HepG2 (cell line): ENCODE measurements around the gene ATG9A. TPM values are rescaled to one million over a fixed set of nuclear protein-coding genes. Genes with fewer than 3 reads are reported as not detected.

Experiments
- EEA1 ChIP-seq: sonication (generic); formaldehyde crosslinking; IDR thresholded peaks from 2 replicates; pipeline ENCODE4 v1.5.1; 2020; ENCODE audit warnings: mild to moderate bottlenecking, missing genetic modification reagents, borderline replicate concordance
- GABPB1 ChIP-seq: IDR thresholded peaks from 2 replicates; pipeline ENCODE4 v1.6.1; 2016; ENCODE audit warnings: mild to moderate bottlenecking, missing genetic modification reagents, moderate library complexity, missing compliant biosample characterization
- KLF13 ChIP-seq: sonication (generic); formaldehyde crosslinking; IDR thresholded peaks from 2 replicates; pipeline ENCODE4 v1.4.0; 2020; ENCODE audit warnings: mild to moderate bottlenecking, missing genetic modification reagents
- PITX1 ChIP-seq: sonication (generic); formaldehyde crosslinking; IDR thresholded peaks from 2 replicates; pipeline ENCODE4 v1.5.1; 2020; ENCODE audit warnings: mild to moderate bottlenecking, missing genetic modification reagents
- TOPORS ChIP-seq: sonication (generic); formaldehyde crosslinking; IDR thresholded peaks from 2 replicates; pipeline ENCODE4 v1.8.0; 2023; ENCODE audit warnings: mild to moderate bottlenecking, missing genetic modification reagents
- TRIM24 ChIP-seq: sonication (generic); formaldehyde crosslinking; IDR thresholded peaks from 2 replicates; pipeline ENCODE4 v1.8.0; 2022; ENCODE audit warnings: mild to moderate bottlenecking, missing genetic modification reagents
- U2AF2 ChIP-seq: fragments of 200-400 bp; formaldehyde crosslinking; IDR thresholded peaks from 2 replicates; pipeline ENCODE4 v1.6.1; 2017; ENCODE audit warnings: low read depth, mild to moderate bottlenecking, low read length
- ZNF253 ChIP-seq: sonication (generic); formaldehyde crosslinking; IDR thresholded peaks from 2 replicates; pipeline ENCODE4 v1.8.0; 2022; ENCODE audit warnings: mild to moderate bottlenecking, missing genetic modification reagents, borderline replicate concordance
- ZNF256 ChIP-seq: sonication (generic); formaldehyde crosslinking; conservative IDR thresholded peaks from 2 replicates; pipeline ENCODE4 v1.4.0; 2020; ENCODE audit warnings: missing genetic modification reagents
- ZNF773 ChIP-seq: sonication (generic); formaldehyde crosslinking; IDR thresholded peaks from 2 replicates; pipeline ENCODE4 v1.4.0; 2020; ENCODE audit warnings: missing genetic modification reagents, borderline replicate concordance
- ZZZ3 ChIP-seq: sonication (generic); formaldehyde crosslinking; IDR thresholded peaks from 2 replicates; pipeline ENCODE4 v1.4.0; 2020; ENCODE audit warnings: missing genetic modification reagents, mild to moderate bottlenecking, borderline replicate concordance
- polyA plus RNA-seq, 8 experiments: library from polyadenylated mRNA; depleted of rRNA in 3 of 8; stranded (reverse) in 7 of 8; unstranded in 1 of 8; fragments of >200 nt; fragmentation: Illumina TruSeq in 4 of 8; extraction: Trizol in 4 of 8; gene quantifications; 2 replicates each; pipeline versions ENCODE4 v1.2.1 to v1.2.3, GENCODE V29; 2011 to 2016; ENCODE audit warnings: low read depth in 4 of 8, missing spikeins in 1 of 8, mixed read lengths in 1 of 8; ENCODE audit not compliant: insufficient read depth in 1 of 8
- total RNA-seq, 5 experiments: library from RNA; depleted of rRNA; stranded (reverse); fragments of >200 nt; fragmentation: Illumina TruSeq; extraction: Trizol; gene quantifications; 2 replicates each; pipeline ENCODE4 v1.2.3, GENCODE V29; 2016; ENCODE audit warnings: low read depth in 1 of 5
- TF ChIP-seq, protein P1 (sequence below): sonication (generic); formaldehyde crosslinking; IDR thresholded peaks from 2 replicates; pipeline ENCODE4; 2020; ENCODE audit warnings: missing genetic modification reagents, mild to moderate bottlenecking, borderline replicate concordance
- TF ChIP-seq, protein P2 (sequence below): sonication (generic); formaldehyde crosslinking; IDR thresholded peaks from 2 replicates; pipeline ENCODE4 v1.5.1; 2020; ENCODE audit warnings: missing genetic modification reagents, mild to moderate bottlenecking, borderline replicate concordance
- TF ChIP-seq, protein P3 (sequence below), 2 experiments: sonication (generic) in 1 of 2; formaldehyde crosslinking in 1 of 2; IDR thresholded peaks; 2 replicates each; pipeline versions ENCODE4 v1.4.0 to v1.6.1; 2018 to 2020; ENCODE audit warnings: missing genetic modification reagents in 2 of 2, borderline replicate concordance in 1 of 2, low read depth in 1 of 2, mild to moderate bottlenecking in 1 of 2, missing biosample characterization in 1 of 2
- TF ChIP-seq, protein P4 (sequence below): sonication (generic); formaldehyde crosslinking; IDR thresholded peaks from 2 replicates; pipeline ENCODE4 v1.4.0; 2020; ENCODE audit warnings: missing genetic modification reagents
- TF ChIP-seq, protein P5 (sequence below): IDR thresholded peaks from 2 replicates; pipeline ENCODE4 v1.6.1; 2016; ENCODE audit warnings: low read depth, control low read depth
- TF ChIP-seq, protein P6 (sequence below): sonication (generic); formaldehyde crosslinking; IDR thresholded peaks from 2 replicates; pipeline ENCODE4 v1.4.0; 2020; ENCODE audit warnings: missing genetic modification reagents; ENCODE audit errors: not compliant biosample characterization

ATG9A gene
- total and polyA plus RNA-seq, 2 of the 13 experiments (the other 11 are each of a cell fraction or from before 2014, with no cell fraction given) = 35.0 to 131 TPM

DNA sequence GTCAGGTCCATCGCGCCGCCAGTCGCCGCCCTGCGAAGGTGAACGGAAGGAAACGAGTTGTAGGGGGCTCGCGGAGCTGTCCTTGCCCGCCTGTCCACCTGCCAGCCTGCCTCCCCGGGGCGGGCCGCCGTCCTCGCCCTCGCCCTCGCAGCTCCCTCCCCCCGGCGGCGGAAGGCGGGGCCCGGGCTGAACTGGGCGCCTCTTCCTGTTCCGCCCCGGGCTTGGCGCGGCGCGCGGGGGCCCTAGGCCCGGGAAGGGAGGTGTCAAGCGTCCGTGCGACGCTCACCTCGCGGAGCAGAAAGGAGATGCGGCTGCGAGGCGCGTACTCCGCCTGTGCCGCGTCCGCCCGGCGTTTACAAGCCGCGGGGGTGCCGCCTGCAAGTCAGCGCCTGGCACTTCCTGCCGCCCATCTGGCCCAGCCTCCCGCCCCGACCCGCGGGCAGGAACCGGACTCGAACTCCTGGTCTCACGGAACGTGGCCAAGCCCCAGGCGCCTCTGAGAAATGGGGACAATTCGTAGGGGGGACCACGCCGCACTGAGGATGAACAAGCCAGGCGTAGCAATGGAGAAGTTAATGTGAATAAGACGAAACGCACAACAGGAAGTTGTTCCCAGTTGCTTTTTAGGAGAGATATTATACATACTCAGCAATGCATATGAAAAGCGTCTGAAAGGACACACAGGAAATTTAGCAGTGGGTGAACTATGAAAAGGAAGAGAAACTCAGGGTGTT lies 52.5 kb downstream of the ATG9A start, which contains the start of gene CNPPD1 (continued):
- TF ChIP-seq, protein P1, sequence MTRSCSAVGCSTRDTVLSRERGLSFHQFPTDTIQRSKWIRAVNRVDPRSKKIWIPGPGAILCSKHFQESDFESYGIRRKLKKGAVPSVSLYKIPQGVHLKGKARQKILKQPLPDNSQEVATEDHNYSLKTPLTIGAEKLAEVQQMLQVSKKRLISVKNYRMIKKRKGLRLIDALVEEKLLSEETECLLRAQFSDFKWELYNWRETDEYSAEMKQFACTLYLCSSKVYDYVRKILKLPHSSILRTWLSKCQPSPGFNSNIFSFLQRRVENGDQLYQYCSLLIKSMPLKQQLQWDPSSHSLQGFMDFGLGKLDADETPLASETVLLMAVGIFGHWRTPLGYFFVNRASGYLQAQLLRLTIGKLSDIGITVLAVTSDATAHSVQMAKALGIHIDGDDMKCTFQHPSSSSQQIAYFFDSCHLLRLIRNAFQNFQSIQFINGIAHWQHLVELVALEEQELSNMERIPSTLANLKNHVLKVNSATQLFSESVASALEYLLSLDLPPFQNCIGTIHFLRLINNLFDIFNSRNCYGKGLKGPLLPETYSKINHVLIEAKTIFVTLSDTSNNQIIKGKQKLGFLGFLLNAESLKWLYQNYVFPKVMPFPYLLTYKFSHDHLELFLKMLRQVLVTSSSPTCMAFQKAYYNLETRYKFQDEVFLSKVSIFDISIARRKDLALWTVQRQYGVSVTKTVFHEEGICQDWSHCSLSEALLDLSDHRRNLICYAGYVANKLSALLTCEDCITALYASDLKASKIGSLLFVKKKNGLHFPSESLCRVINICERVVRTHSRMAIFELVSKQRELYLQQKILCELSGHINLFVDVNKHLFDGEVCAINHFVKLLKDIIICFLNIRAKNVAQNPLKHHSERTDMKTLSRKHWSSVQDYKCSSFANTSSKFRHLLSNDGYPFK = no peak
- TF ChIP-seq ZNF773 (peak; percentile 66; the same call in 1 of the 2 replicates), KLF13 (no peak), ZZZ3 (peak; percentile 67; the same call in 1 of the 2 replicates), PITX1 (CRISPR knock-in tag) (peak; percentile 69), ZNF253 (peak; percentile 90; the same call in 1 of the 2 replicates), TRIM24 (CRISPR knock-in tag) (no peak), TOPORS (CRISPR knock-in tag) (peak; percentile 58), EEA1 (CRISPR knock-in tag) (peak; percentile 80; the same call in 1 of the 2 replicates), GABPB1 (CRISPR knock-in tag) (peak; percentile 95), ZNF256 (CRISPR knock-in tag) (peak; percentile 86; the same call in 1 of the 2 replicates), U2AF2 (0 out of 2 replicates have a peak, but pooled peaks have one; percentile 31)
- TF ChIP-seq, protein P2, sequence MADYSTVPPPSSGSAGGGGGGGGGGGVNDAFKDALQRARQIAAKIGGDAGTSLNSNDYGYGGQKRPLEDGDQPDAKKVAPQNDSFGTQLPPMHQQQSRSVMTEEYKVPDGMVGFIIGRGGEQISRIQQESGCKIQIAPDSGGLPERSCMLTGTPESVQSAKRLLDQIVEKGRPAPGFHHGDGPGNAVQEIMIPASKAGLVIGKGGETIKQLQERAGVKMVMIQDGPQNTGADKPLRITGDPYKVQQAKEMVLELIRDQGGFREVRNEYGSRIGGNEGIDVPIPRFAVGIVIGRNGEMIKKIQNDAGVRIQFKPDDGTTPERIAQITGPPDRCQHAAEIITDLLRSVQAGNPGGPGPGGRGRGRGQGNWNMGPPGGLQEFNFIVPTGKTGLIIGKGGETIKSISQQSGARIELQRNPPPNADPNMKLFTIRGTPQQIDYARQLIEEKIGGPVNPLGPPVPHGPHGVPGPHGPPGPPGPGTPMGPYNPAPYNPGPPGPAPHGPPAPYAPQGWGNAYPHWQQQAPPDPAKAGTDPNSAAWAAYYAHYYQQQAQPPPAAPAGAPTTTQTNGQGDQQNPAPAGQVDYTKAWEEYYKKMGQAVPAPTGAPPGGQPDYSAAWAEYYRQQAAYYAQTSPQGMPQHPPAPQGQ (CRISPR knock-in tag) = peak; percentile 41; the same call in 1 of the 2 replicates
- TF ChIP-seq, protein P3, sequence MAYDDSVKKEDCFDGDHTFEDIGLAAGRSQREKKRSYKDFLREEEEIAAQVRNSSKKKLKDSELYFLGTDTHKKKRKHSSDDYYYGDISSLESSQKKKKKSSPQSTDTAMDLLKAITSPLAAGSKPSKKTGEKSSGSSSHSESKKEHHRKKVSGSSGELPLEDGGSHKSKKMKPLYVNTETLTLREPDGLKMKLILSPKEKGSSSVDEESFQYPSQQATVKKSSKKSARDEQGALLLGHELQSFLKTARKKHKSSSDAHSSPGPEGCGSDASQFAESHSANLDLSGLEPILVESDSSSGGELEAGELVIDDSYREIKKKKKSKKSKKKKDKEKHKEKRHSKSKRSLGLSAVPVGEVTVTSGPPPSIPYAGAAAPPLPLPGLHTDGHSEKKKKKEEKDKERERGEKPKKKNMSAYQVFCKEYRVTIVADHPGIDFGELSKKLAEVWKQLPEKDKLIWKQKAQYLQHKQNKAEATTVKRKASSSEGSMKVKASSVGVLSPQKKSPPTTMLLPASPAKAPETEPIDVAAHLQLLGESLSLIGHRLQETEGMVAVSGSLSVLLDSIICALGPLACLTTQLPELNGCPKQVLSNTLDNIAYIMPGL (CRISPR knock-in tag; IDR thresholded peaks at IDR 0.05; ENCODE audit: borderline replicate concordance in 1 of 2, low read depth in 1 of 2) = peak; percentile 89 to 95; a peak in 3 of 4 replicates
- TF ChIP-seq, protein P4, sequence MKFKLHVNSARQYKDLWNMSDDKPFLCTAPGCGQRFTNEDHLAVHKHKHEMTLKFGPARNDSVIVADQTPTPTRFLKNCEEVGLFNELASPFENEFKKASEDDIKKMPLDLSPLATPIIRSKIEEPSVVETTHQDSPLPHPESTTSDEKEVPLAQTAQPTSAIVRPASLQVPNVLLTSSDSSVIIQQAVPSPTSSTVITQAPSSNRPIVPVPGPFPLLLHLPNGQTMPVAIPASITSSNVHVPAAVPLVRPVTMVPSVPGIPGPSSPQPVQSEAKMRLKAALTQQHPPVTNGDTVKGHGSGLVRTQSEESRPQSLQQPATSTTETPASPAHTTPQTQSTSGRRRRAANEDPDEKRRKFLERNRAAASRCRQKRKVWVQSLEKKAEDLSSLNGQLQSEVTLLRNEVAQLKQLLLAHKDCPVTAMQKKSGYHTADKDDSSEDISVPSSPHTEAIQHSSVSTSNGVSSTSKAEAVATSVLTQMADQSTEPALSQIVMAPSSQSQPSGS (CRISPR knock-in tag) = peak; percentile 52; the same call in 1 of the 2 replicates
- TF ChIP-seq, protein P5, sequence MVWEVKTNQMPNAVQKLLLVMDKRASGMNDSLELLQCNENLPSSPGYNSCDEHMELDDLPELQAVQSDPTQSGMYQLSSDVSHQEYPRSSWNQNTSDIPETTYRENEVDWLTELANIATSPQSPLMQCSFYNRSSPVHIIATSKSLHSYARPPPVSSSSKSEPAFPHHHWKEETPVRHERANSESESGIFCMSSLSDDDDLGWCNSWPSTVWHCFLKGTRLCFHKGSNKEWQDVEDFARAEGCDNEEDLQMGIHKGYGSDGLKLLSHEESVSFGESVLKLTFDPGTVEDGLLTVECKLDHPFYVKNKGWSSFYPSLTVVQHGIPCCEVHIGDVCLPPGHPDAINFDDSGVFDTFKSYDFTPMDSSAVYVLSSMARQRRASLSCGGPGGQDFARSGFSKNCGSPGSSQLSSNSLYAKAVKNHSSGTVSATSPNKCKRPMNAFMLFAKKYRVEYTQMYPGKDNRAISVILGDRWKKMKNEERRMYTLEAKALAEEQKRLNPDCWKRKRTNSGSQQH (CRISPR knock-in tag) = peak; percentile 96
- TF ChIP-seq, protein P6, sequence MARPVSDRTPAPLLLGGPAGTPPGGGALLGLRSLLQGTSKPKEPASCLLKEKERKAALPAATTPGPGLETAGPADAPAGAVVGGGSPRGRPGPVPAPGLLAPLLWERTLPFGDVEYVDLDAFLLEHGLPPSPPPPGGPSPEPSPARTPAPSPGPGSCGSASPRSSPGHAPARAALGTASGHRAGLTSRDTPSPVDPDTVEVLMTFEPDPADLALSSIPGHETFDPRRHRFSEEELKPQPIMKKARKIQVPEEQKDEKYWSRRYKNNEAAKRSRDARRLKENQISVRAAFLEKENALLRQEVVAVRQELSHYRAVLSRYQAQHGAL = no peak
